HG03280 (cell line): ENCODE results near the gene LTB.

ENCODE experiments used
- ATAC-seq: cut with Tn5 transposase; IDR thresholded peaks from one replicate; pipeline ENCODE4 v1.9.1; 2021; ENCODE audit warnings: mild to moderate bottlenecking, moderate library complexity; ENCODE audit not compliant: unreplicated experiment

LTB gene

GRCh38 chr6:31576897-31577578, 5.2 kb downstream of the LTB start:
- no peak for ATAC-seq

GRCh38 chr6:31575952-31576685, 6.1 kb downstream of the LTB start:
- no peak for ATAC-seq

- no peak for ATAC-seq
Observed at GRCh38 chr6:31575335-31575901, 6.8 kb downstream of the LTB start, which contains the start of gene TNF. TNF (plus strand) TSS chr6:31575565; CDS start chr6:31575742, 177 bp downstream.

- ATAC-seq, result no peak
Observed at GRCh38 chr6:31574106-31575061, 7.8 kb downstream of the LTB start.

GRCh38 chr6:31573239-31574105, 8.8 kb downstream of the LTB start:
- ATAC-seq, result no peak

- ATAC-seq, result peak; percentile 55
Observed at GRCh38 chr6:31572041-31572911, 9.9 kb downstream of the LTB start, which contains the start of gene LTA. LTA (plus strand) TSS chr6:31572289; CDS start chr6:31572743, 454 bp downstream.

GRCh38 chr6:31569861-31570536, 12.2 kb downstream of the LTB start:
- ATAC-seq, result no peak

- peak; percentile 71 for ATAC-seq
Observed at GRCh38 chr6:31568537-31568961, 13.7 kb downstream of the LTB start.

GRCh38 chr6:31567531-31568370, 14.5 kb downstream of the LTB start:
- ATAC-seq, result no peak

GRCh38 chr6:31560697-31561058, 21.5 kb downstream of the LTB start:
- no peak for ATAC-seq

- ATAC-seq, result peak; percentile 66
Observed at GRCh38 chr6:31559958-31560696, 22.1 kb downstream of the LTB start.

- ATAC-seq, result no peak
Observed at GRCh38 chr6:31559606-31559957, 22.6 kb downstream of the LTB start.

GRCh38 chr6:31558631-31559500, 23.4 kb downstream of the LTB start:
- no peak for ATAC-seq

GRCh38 chr6:31558318-31558625, 24.0 kb downstream of the LTB start:
- ATAC-seq, result no peak

- no peak for ATAC-seq
Observed at GRCh38 chr6:31557443-31558317, 24.5 kb downstream of the LTB start.
